ENCODE data around the gene SUSD1.

The SUSD1 gene

GRCh38 chr9:112020680-112021596 lies 154.2 kb downstream of the SUSD1 start:
- DNase-seq = no peak

DNA sequence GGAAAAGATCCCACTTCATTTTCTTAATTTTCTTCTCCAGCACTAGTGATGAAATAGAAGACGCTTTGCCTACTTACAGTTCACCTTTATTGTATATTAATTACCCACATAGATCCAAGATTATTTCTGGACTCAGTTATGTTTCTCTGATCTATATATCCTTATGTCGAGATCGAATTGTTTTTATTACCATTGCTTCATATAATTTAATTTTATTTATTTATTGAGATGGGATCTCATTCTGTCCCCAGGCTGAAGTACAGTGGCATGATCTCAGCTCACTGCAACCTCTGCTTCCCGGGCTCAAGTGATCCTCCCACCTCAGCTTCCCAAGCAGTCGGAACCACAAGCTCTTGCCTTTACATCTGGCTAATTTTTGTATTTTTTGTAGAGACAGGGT lies 157.2 kb downstream of the SUSD1 start:
- DNase-seq = no peak

- DNase-seq = no peak
Observed at GRCh38 chr9:112015736-112016135, 159.4 kb downstream of the SUSD1 start.

- DNase-seq = no peak
Observed at GRCh38 chr9:112015149-112015548, 159.9 kb downstream of the SUSD1 start.

GRCh38 chr9:112013266-112013665 lies 161.8 kb downstream of the SUSD1 start:
- no peak for DNase-seq

- DNase-seq = peak in 20 of 51 donors; percentile 3 to 64 (median 18)
Observed at GRCh38 chr9:112012026-112012902, 162.8 kb downstream of the SUSD1 start.

DNA sequence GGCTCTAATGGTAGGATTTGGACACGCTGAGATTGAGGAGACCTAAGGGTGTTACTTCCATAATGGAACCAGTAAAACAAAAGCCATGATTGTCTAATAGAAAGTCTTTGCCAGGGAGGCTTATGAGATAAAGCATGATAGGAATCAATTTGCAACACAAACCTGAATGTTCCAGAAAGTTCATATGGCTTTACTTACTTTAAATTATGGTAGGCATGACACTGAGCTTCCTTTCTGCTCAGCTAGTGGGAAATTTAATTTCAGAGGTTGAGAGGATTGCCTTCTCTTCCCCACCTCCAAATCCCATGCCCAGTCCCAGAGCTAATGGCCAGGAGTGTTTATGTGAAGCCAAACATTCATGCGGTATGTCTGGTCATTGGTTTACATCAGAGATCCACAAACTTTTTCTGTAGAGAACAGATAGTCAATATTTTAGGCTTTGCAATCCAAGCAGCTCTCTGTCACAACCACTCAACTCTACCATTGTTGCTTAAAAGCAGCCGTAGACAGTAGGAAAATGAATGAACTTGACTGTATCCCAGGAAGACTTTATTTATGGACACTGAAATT lies 164.0 kb downstream of the SUSD1 start:
- DNase-seq = no peak

DNA sequence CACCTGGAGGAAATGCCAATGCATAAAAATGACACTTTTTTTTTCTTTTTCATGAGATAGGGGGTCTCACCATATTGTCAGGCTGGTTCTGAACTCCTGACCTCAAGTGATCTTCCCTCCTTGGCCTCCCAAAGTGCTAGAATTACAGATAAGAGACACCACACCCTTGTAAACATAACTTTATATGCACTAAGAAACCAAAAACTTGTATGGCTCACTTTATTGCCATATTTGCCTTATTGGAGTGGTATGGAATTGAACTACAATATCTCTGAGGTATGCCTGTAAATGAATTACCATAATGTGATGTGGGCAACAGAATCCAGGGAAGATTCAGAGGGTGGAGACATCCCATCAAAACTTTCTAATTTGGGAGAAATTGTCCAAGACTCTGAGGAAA lies 164.6 kb downstream of the SUSD1 start:
- DNase-seq = no peak

GRCh38 chr9:112009656-112010055 lies 165.4 kb downstream of the SUSD1 start:
- DNase-seq = no peak

DNA sequence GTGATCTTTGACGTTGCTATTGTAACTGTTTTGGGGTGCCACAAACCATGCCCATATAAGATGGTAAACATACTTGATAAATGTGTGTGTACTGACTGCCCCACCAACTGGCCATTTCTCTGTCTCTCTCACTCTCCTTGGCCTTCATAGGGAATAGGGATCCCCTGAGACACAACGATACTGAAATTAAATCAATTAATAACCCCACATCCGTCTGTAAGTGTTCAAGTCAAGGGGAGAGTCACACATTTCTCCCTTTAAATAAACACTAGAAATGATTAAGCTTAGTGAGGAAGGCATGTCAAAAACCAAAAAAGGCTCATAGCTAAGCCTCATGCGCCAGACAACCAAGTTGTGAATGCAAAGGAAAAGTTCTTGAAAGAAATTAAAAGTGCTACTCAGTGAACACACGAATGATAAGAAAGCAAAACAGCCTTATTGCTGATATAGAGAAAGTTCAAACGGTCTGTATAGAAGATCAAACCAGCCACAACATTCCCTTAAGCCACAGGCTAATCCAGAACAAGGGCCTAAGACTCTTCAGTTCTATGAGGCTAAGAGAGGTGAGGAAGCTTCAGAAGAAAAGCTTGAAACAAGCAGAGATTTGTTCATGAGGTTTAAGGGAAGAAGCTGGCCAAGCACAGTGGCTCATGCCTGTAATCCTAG lies 167.4 kb downstream of the SUSD1 start:
- DNase-seq = no peak

DNA sequence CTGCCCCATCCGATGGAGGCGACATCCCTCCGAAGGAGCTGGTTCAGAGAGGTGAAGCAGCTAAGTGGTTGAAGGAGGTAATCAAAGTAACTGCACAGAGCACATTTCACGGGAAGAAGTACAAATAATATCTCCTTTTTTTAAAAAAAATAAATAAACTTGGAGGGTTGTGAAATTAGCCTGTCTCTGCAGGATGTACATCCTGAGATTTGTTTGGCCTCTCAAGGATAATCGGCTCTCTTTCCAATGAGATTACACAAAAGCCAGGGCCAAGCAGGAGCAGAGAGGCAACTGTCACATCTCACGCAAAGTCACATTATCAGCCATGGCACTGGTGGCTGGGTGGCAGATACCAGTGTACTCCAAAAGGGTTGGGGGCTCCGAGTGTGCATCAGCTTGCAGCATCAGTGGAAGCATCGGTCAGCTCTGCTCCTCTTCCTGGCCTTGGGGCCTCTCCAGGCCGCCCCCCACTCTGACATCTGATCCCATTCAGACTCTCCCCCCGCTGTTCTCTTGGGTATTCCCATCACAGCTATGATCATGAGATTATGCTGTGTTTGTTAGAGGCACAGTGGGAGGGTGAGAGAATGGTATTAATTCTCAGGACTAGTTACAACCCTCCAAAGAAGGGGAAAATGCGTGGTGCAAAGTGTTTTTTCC lies 168.6 kb downstream of the SUSD1 start:
- DNase-seq = no peak

DNA sequence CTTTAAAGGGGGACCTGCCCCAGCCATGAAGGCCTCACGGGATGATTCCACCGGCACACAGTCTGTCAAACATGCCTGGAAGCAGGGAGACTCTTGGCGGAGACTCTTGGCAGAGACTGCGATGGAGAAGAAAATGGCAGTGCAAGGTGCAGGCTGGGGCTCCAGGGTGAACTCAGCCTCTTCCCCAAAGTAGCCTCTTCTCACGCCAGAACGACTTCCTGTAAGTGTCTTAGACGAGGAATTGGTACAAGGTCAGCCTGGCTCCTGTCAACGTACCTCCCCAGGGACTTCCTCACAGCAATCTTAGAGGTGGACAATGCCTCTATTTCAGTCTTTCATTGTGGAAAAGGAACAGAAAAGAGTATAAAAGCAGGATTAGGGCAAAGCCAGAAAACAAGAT lies 169.2 kb downstream of the SUSD1 start:
- no peak for DNase-seq

- no peak for DNase-seq
Observed at GRCh38 chr9:112003538-112003937, 171.6 kb downstream of the SUSD1 start.

DNA sequence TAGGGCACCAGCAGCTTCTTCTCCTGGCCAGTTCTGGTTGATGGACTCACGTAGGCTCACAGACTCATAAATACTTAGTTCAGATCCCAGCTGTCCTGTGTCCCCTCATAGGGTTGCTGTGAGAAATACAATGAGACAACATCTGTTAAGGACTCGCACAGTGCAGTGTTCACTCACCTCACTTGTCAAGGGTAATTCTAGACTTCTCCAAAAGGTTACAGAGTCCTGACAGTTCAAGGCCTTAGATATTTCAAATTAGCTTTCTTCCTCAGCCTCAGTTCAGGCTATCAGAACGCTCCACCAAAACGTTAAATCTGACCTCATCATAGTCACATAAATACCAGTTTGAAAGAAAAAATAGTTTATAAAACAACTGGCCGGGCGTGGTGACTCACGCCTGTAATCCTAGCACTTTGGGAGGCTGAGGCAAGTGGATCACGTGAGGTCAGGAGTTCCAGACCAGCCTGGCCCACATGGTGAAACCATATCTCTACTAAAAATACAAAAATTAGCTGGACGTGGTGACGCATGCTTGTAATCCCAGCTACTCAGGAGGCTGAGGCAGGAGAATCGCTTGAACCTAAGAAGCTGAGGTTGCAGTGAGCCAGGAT lies 172.1 kb downstream of the SUSD1 start:
- DNase-seq = no peak

DNA sequence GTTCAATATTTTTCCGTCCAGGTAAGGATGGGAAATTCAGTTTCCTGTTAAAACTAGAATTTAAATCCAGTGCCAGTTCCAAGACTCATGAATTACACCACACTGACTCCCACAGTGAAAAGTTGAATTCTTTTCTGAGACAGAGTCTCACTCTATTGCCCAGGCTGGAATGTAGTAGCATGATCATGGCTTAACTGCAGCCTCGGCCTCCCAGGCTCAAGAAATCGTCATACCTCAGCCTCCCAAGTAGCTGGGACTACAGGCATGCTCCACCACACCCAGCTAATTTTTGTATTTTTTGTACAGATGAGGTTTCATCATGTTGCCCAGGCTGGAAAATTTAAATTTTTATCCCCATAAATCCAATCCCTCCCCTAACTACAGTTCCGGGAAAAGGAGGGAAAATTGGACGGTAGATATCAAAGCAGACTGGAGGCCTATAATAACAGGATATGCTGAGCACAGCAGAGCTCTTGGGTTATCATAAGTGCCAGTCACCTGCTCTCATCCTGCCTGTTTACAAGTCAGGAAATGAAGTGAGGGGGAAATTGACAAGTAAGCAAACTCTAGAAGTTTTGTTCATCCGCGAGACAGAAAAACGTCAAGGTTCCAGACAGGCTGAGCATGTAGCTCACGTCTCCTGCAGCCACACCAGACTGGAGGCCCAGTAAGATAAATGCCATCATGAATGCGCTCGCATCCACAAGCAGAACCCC lies 172.8 kb downstream of the SUSD1 start:
- DNase-seq = no peak

DNA sequence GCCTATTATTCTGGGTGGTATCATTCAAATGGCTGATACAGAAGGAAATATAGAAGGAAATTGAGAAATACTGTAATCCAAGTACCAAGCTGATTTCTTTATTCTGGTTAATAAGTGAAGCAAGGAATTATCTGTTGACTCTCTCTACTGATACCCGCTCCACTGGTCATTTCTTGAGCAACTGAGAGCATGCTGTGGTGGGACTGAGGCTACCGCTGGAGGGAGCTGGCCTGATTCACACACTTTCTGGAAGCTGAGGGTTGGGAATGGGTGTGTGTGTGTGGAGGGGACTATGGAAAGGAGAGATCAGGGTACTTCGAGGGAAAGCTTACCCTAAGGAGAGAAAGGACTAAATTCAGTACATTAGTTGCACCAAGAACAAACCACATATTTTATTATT lies 174.4 kb downstream of the SUSD1 start:
- no peak for DNase-seq

DNA sequence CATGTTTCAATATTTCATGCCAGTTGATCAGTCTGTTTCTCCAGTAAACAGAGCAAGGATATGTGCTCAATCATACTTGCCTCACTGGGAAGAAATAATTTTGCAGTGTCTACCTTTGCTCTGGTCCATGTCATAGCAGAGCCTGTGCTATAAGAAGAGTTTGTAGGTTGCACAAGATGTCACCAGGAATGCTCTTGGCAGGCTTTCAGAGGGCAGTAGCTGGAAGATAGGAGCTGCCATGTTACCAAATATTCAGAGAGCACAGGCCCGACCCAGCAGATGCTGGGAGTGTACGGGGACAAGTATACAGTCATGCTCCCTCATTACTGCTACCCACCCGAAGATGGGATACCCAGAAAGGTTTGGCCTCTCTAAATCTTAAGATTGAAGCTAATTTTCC lies 175.8 kb downstream of the SUSD1 start:
- DNase-seq = no peak

- no peak for DNase-seq
Observed at GRCh38 chr9:111997831-111998230, 177.3 kb downstream of the SUSD1 start.

GRCh38 chr9:111994831-111995458 lies 180.2 kb downstream of the SUSD1 start:
- no peak for DNase-seq
